B cell (primary cell): ENCODE data around the gene KDM4E. TPM values are rescaled to one million over a fixed set of nuclear protein-coding genes. Genes with fewer than 3 reads are reported as not detected.
"Not testable (repeated sequence)": the region's sequence is repeated elsewhere in the genome, so short reads cannot be mapped to it uniquely, and the experiment has no call there.

Experiments
- ATAC-seq: fragments of 200-7000 bp; cut with Tn5 transposase; one replicate; pipeline ENCODE4 v1.10.0; 2021; ENCODE audit warnings: low read depth, mild to moderate bottlenecking, moderate number of reproducible peaks, moderate library complexity
- CTCF ChIA-PET: fragments of 350-600 bp; sonication (Branson Sonifier 250); formaldehyde crosslinking; loops from one replicate; lab custom pipeline; 2021; ENCODE audit warnings: antibody characterized with exemption, inconsistent platforms; lab: Charles Lee
- POLR2A ChIA-PET: fragments of 350-600 bp; sonication (Branson Sonifier 250); formaldehyde crosslinking; loops from one replicate; lab custom pipeline; 2021; ENCODE audit warnings: antibody characterized with exemption; lab: Charles Lee
- DNase-seq: peaks from one replicate; pipeline ENCODE4 v3.0.0; 2013
- H2AFZ ChIP-seq: 2 replicates; pipeline ENCODE4 v1.6.1; 2012; ENCODE audit warnings: mild to moderate bottlenecking, low read depth, low read length; ENCODE audit not compliant: insufficient read depth, poor library complexity, severe bottlenecking
- H3K27ac ChIP-seq, 2 donors: 1 replicate in 1 of 2; 2 replicates in 1 of 2; pipeline ENCODE4 v1.5.1; 2012 to 2013; ENCODE audit warnings: low read length in 2 of 2, mild to moderate bottlenecking in 2 of 2, moderate library complexity in 1 of 2
- H3K27me3 ChIP-seq, 4 experiments: fragments of 200-600 bp in 1 of 4; sonication (generic) in 1 of 4; replicated peaks in 1 of 4; 1 replicate in 2 of 4; 2 replicates in 2 of 4; pipeline versions ENCODE4 v1.6.1 to v1.7.0; 2013 to 2016; ENCODE audit warnings: low read length in 3 of 4, mild to moderate bottlenecking in 2 of 4, mixed read lengths in 1 of 4, moderate library complexity in 1 of 4; ENCODE audit not compliant: insufficient read depth in 4 of 4, control insufficient read depth in 3 of 4; ENCODE audit errors: control extremely low read depth in 1 of 4
- H3K36me3 ChIP-seq, 2 experiments: replicated peaks in 1 of 2; 1 replicate in 1 of 2; 2 replicates in 1 of 2; pipeline versions ENCODE4 v1.6.1 to v1.7.1; 2013; ENCODE audit warnings: low read length in 1 of 2; ENCODE audit not compliant: insufficient read depth in 2 of 2, control insufficient read depth in 1 of 2; ENCODE audit errors: control extremely low read depth in 1 of 2, extremely low read depth in 1 of 2
- H3K4me1 ChIP-seq, 2 donors: fragments of 200-600 bp in 1 of 2; sonication (generic) in 1 of 2; 1 replicate in 1 of 2; 2 replicates in 1 of 2; pipeline versions ENCODE4 v1.5.1 to v1.6.1; 2013 to 2017; ENCODE audit warnings: low read length in 2 of 2; ENCODE audit not compliant: control insufficient read depth in 2 of 2, insufficient read depth in 2 of 2
- H3K4me2 ChIP-seq: replicated peaks from 2 replicates; pipeline ENCODE3; 2012; ENCODE audit warnings: mild to moderate bottlenecking, low read depth, low read length; ENCODE audit not compliant: poor library complexity, severe bottlenecking
- H3K4me3 ChIP-seq, 5 experiments: fragments of 200-600 bp in 1 of 5; sonication (generic) in 1 of 5; 1 replicate in 3 of 5; 2 replicates in 2 of 5; pipeline versions ENCODE4 v1.5.1 to v1.7.0; 2011 to 2016; ENCODE audit warnings: low read length in 4 of 5, mild to moderate bottlenecking in 4 of 5, low read depth in 2 of 5, control low read depth in 1 of 5, moderate library complexity in 1 of 5; ENCODE audit not compliant: insufficient read depth in 1 of 5; ENCODE audit errors: control extremely low read depth in 1 of 5, extremely low read depth in 1 of 5
- H3K79me2 ChIP-seq: fragments of 200-600 bp; sonication (generic); one replicate; pipeline ENCODE4 v1.6.0; 2016; ENCODE audit warnings: low read length; ENCODE audit not compliant: control insufficient read depth, insufficient read depth
- H3K9ac ChIP-seq: fragments of 200-600 bp; sonication (generic); 2 replicates; pipeline ENCODE4 v1.6.1; 2017; ENCODE audit warnings: mild to moderate bottlenecking, low read length, moderate library complexity
- H3K9me3 ChIP-seq, 3 donors: one replicate each; pipeline versions ENCODE4 v1.6.1 to v1.7.1; 2013; ENCODE audit warnings: low read length in 2 of 3; ENCODE audit not compliant: control insufficient read depth in 2 of 3, insufficient read depth in 1 of 3; ENCODE audit errors: control extremely low read depth in 1 of 3
- H4K20me1 ChIP-seq: 2 replicates; pipeline ENCODE4 v1.6.0; 2012; ENCODE audit warnings: mild to moderate bottlenecking, low read length; ENCODE audit not compliant: insufficient read depth, control insufficient read depth, poor library complexity, severe bottlenecking
- H3K27ac Mint-ChIP-seq: one replicate; pipeline ENCODE4 v1.8.0; 2021; ENCODE audit warnings: mixed read lengths
- H3K27me3 Mint-ChIP-seq: one replicate; pipeline ENCODE4 v1.8.0; 2021; ENCODE audit warnings: mixed read lengths
- H3K4me1 Mint-ChIP-seq: one replicate; pipeline ENCODE4 v1.8.0; 2021; ENCODE audit warnings: mixed read lengths
- H3K4me3 Mint-ChIP-seq: one replicate; pipeline ENCODE4 v1.8.0; 2021; ENCODE audit warnings: mixed read lengths
- H3K9me3 Mint-ChIP-seq: one replicate; pipeline ENCODE4 v1.8.0; 2022; ENCODE audit warnings: mixed read lengths; ENCODE audit not compliant: insufficient read depth
- CTCF ChIP-seq: fragments of 200-600 bp; IDR thresholded peaks from one replicate; pipeline ENCODE4 v1.8.0; 2022; ENCODE audit warnings: antibody characterized with exemption, mild to moderate bottlenecking
- EZH2 ChIP-seq: IDR thresholded peaks from 2 replicates; pipeline ENCODE4 v1.6.1; 2012; ENCODE audit warnings: borderline replicate concordance, low read depth, mild to moderate bottlenecking, moderate library complexity, low read length; ENCODE audit not compliant: insufficient read depth, poor library complexity, severe bottlenecking
- WGBS: methylation state at CpG from one replicate; pipeline ENCODE4 v1.1.5; 2013; ENCODE audit warnings: missing lambda C conversion rate; ENCODE audit not compliant: insufficient coverage; 5-methylcytosine and 5-hydroxymethylcytosine counted together
- intact Hi-C: fragments of 100-400 bp; cut with micrococcal nuclease; formaldehyde crosslinking; loops from one replicate; pipeline ENCODE4 v1.10.0; 2022
- polyA plus RNA-seq: library from polyadenylated mRNA; depleted of rRNA; stranded (reverse); fragments of >200 nt; gene quantifications from 2 replicates; pipeline ENCODE4 v1.2.3, GENCODE V29; 2012
- total RNA-seq, 2 donors: library from RNA; stranded (reverse); fragments of 120-200 nt in 1 of 2; gene quantifications; 1 replicate in 1 of 2; 2 replicates in 1 of 2; pipeline versions ENCODE4 v1.2.3 to v1.2.4, GENCODE V29; 2013 to 2022

Gene KDM4E
- total and polyA plus RNA-seq, 2 donors (not counting 1 experiment from before 2014, with no cell fraction given), result not detected

GRCh38 chr11:95025594-95025993 lies 536 bp downstream of the KDM4E start:
- ATAC-seq, intact Hi-C loops, H3K36me3 ChIP-seq, DNase-seq, H3K79me2 ChIP-seq, H3K27me3 ChIP-seq, H3K4me1 ChIP-seq, H2AFZ ChIP-seq, H4K20me1 ChIP-seq, CTCF ChIA-PET, H3K4me2 ChIP-seq, POLR2A ChIA-PET, H3K4me3 Mint-ChIP-seq, H3K9me3 Mint-ChIP-seq, H3K4me3 ChIP-seq, H3K27ac Mint-ChIP-seq, H3K9me3 ChIP-seq, H3K4me1 Mint-ChIP-seq, H3K9ac ChIP-seq, H3K27ac ChIP-seq, H3K27me3 Mint-ChIP-seq: not testable (repeated sequence)
- no CpG with 5 or more reads among the region's 9 CpGs for WGBS

- H3K4me2 ChIP-seq, result no peak overlapping the region
- H3K27me3 ChIP-seq, result peaks cover 0 to 4% (median 2%) of the 10 kb centered on the region in 4 experiments
- no peak overlapping the region for H3K4me3 ChIP-seq
- no peaks in the 10 kb centered on the region for H3K4me1 ChIP-seq
- no peaks in the 10 kb centered on the region for H4K20me1 ChIP-seq
- H3K9ac ChIP-seq, result no peak overlapping the region
- no peak overlapping the region for H2AFZ ChIP-seq
- no peak overlapping the region for H3K4me3 Mint-ChIP-seq
- H3K9me3 ChIP-seq, result no peaks in the 10 kb centered on the region
- no peak overlapping the region for H3K27ac ChIP-seq
- H3K27ac Mint-ChIP-seq, result no peak overlapping the region
- H3K36me3 ChIP-seq, result no peaks in the 10 kb centered on the region
- H3K79me2 ChIP-seq, result no peaks in the 10 kb centered on the region
- WGBS, result no CpG with 5 or more reads among the region's 3 CpGs
- ATAC-seq (no peak), DNase-seq (no peak)
- TF ChIP-seq EZH2 (no peak), CTCF (no peak)
- peaks cover 9% of the 10 kb centered on the region for H3K27me3 Mint-ChIP-seq
- H3K9me3 Mint-ChIP-seq, result no peaks in the 10 kb centered on the region
- CTCF ChIA-PET, result no interaction called here
- intact Hi-C loops, result no loop called here
- H3K4me1 Mint-ChIP-seq, result no peaks in the 10 kb centered on the region
- POLR2A ChIA-PET, result no interaction called here
Observed at GRCh38 chr11:95028357-95028756, 3.3 kb downstream of the KDM4E start.
